ENCODE results near the gene TNIK. TPM values are rescaled to one million over a fixed set of nuclear protein-coding genes. Genes with fewer than 3 reads are reported as not detected.

Gene TNIK
- total RNA-seq, 3 donors from 2014 or later: 12.9 to 15.4 (median 13.5) TPM

- DNase-seq: no peak
- H3K9me3 Mint-ChIP-seq: no peaks in the 10 kb centered on the region
- H3K4me3 Mint-ChIP-seq: no peak overlapping the region
- H3K27me3 Mint-ChIP-seq (ENCODE audit: low read depth): no peaks in the 10 kb centered on the region
- H3K36me3 Mint-ChIP-seq (ENCODE audit: insufficient read depth): peaks cover 57% of the 10 kb centered on the region
- ATAC-seq: no peak
- no peaks in the 10 kb centered on the region for H3K4me1 Mint-ChIP-seq (ENCODE audit: low read depth)
Measured at GRCh38 chr3:171092467-171092911, 367.7 kb downstream of the TNIK start.

GRCh38 chr3:171090321-171090720 lies 369.9 kb downstream of the TNIK start:
- ATAC-seq: no peak
- Mint-ChIP-seq H3K36me3 (ENCODE audit: insufficient read depth) (peaks cover 53% of the 10 kb centered on the region), H3K4me3 (no peak overlapping the region), H3K4me1 (ENCODE audit: low read depth) (no peaks in the 10 kb centered on the region), H3K27me3 (ENCODE audit: low read depth) (no peaks in the 10 kb centered on the region), H3K9me3 (no peaks in the 10 kb centered on the region)
- DNase-seq: no peak

- ATAC-seq: no peak
- Mint-ChIP-seq H3K36me3 (ENCODE audit: insufficient read depth) (peaks cover 54% of the 10 kb centered on the region), H3K27me3 (ENCODE audit: low read depth) (no peaks in the 10 kb centered on the region)
Measured at GRCh38 chr3:171088964-171089754, 371.0 kb downstream of the TNIK start.

GRCh38 chr3:171088496-171088895 lies 371.7 kb downstream of the TNIK start:
- no peak for ATAC-seq
- H3K4me3 Mint-ChIP-seq: no peak overlapping the region
- H3K27me3 Mint-ChIP-seq (ENCODE audit: low read depth): no peaks in the 10 kb centered on the region
- H3K4me1 Mint-ChIP-seq (ENCODE audit: low read depth): no peaks in the 10 kb centered on the region
- H3K36me3 Mint-ChIP-seq (ENCODE audit: insufficient read depth): peaks cover 51% of the 10 kb centered on the region
- no peak for DNase-seq
- H3K9me3 Mint-ChIP-seq: no peaks in the 10 kb centered on the region

More at GRCh38 chr3:171088964-171089754, 371.0 kb downstream of the TNIK start:
- no peak for DNase-seq
- H3K9me3 Mint-ChIP-seq: no peaks in the 10 kb centered on the region
- no peaks in the 10 kb centered on the region for H3K4me1 Mint-ChIP-seq (ENCODE audit: low read depth)
- H3K4me3 Mint-ChIP-seq: no peak overlapping the region

GRCh38 chr3:171086914-171087313 lies 373.3 kb downstream of the TNIK start:
- H3K4me3 Mint-ChIP-seq: no peak overlapping the region
- H3K27me3 Mint-ChIP-seq (ENCODE audit: low read depth): no peaks in the 10 kb centered on the region
- no peak for DNase-seq
- H3K36me3 Mint-ChIP-seq (ENCODE audit: insufficient read depth): peaks cover 52% of the 10 kb centered on the region
- no peaks in the 10 kb centered on the region for H3K9me3 Mint-ChIP-seq
- no peak for ATAC-seq
- no peaks in the 10 kb centered on the region for H3K4me1 Mint-ChIP-seq (ENCODE audit: low read depth)

GRCh38 chr3:171077261-171077660 lies 382.9 kb downstream of the TNIK start:
- H3K4me3 Mint-ChIP-seq: no peak overlapping the region
- no peaks in the 10 kb centered on the region for H3K27me3 Mint-ChIP-seq (ENCODE audit: low read depth)
- no peaks in the 10 kb centered on the region for H3K4me1 Mint-ChIP-seq (ENCODE audit: low read depth)
- peaks cover 62% of the 10 kb centered on the region for H3K36me3 Mint-ChIP-seq (ENCODE audit: insufficient read depth)
- DNase-seq (no peak), ATAC-seq (no peak)
- H3K9me3 Mint-ChIP-seq: no peaks in the 10 kb centered on the region

- no peaks in the 10 kb centered on the region for H3K4me1 Mint-ChIP-seq (ENCODE audit: low read depth)
- no peak for ATAC-seq
- no peaks in the 10 kb centered on the region for H3K9me3 Mint-ChIP-seq
- peaks cover 61% of the 10 kb centered on the region for H3K36me3 Mint-ChIP-seq (ENCODE audit: insufficient read depth)
- DNase-seq: no peak
- no peaks in the 10 kb centered on the region for H3K27me3 Mint-ChIP-seq (ENCODE audit: low read depth)
- no peak overlapping the region for H3K4me3 Mint-ChIP-seq
Measured at GRCh38 chr3:171072432-171072831, 387.8 kb downstream of the TNIK start.

GRCh38 chr3:171068658-171069057 lies 391.5 kb downstream of the TNIK start:
- H3K4me3 Mint-ChIP-seq: no peak overlapping the region
- ATAC-seq (no peak), DNase-seq (no peak)
- no peaks in the 10 kb centered on the region for H3K9me3 Mint-ChIP-seq
- no peaks in the 10 kb centered on the region for H3K27me3 Mint-ChIP-seq (ENCODE audit: low read depth)
- no peaks in the 10 kb centered on the region for H3K4me1 Mint-ChIP-seq (ENCODE audit: low read depth)
- H3K36me3 Mint-ChIP-seq (ENCODE audit: insufficient read depth): peaks cover 66% of the 10 kb centered on the region

- H3K4me1 Mint-ChIP-seq (ENCODE audit: low read depth): no peaks in the 10 kb centered on the region
- no peak for DNase-seq
- no peaks in the 10 kb centered on the region for H3K9me3 Mint-ChIP-seq
- no peak for ATAC-seq
- no peak overlapping the region for H3K4me3 Mint-ChIP-seq
- no peaks in the 10 kb centered on the region for H3K27me3 Mint-ChIP-seq (ENCODE audit: low read depth)
- peaks cover 62% of the 10 kb centered on the region for H3K36me3 Mint-ChIP-seq (ENCODE audit: insufficient read depth)
Measured at GRCh38 chr3:171066206-171066605, 394.0 kb downstream of the TNIK start.

GRCh38 chr3:171065732-171066131 lies 394.5 kb downstream of the TNIK start:
- no peaks in the 10 kb centered on the region for H3K4me1 Mint-ChIP-seq (ENCODE audit: low read depth)
- ATAC-seq (no peak), DNase-seq (no peak)
- H3K27me3 Mint-ChIP-seq (ENCODE audit: low read depth): no peaks in the 10 kb centered on the region
- H3K4me3 Mint-ChIP-seq: no peak overlapping the region
- H3K9me3 Mint-ChIP-seq: no peaks in the 10 kb centered on the region
- H3K36me3 Mint-ChIP-seq (ENCODE audit: insufficient read depth): peaks cover 59% of the 10 kb centered on the region

- H3K4me3 Mint-ChIP-seq: no peak overlapping the region
- ATAC-seq (no peak), DNase-seq (no peak)
- no peaks in the 10 kb centered on the region for H3K27me3 Mint-ChIP-seq (ENCODE audit: low read depth)
- no peaks in the 10 kb centered on the region for H3K9me3 Mint-ChIP-seq
- H3K36me3 Mint-ChIP-seq (ENCODE audit: insufficient read depth): peaks cover 48% of the 10 kb centered on the region
- H3K4me1 Mint-ChIP-seq (ENCODE audit: low read depth): no peaks in the 10 kb centered on the region
Measured at GRCh38 chr3:171064461-171064860, 395.7 kb downstream of the TNIK start.

- Mint-ChIP-seq H3K27me3 (ENCODE audit: low read depth) (no peaks in the 10 kb centered on the region), H3K4me1 (ENCODE audit: low read depth) (no peaks in the 10 kb centered on the region), H3K36me3 (ENCODE audit: insufficient read depth) (peaks cover 37% of the 10 kb centered on the region), H3K4me3 (no peak overlapping the region), H3K9me3 (no peaks in the 10 kb centered on the region)
- DNase-seq (no peak), ATAC-seq (no peak)
Measured at GRCh38 chr3:171061749-171062148, 398.5 kb downstream of the TNIK start.

- Mint-ChIP-seq H3K4me1 (ENCODE audit: low read depth) (no peaks in the 10 kb centered on the region), H3K27me3 (ENCODE audit: low read depth) (no peaks in the 10 kb centered on the region), H3K9me3 (no peaks in the 10 kb centered on the region), H3K36me3 (ENCODE audit: insufficient read depth) (peaks cover 20% of the 10 kb centered on the region), H3K4me3 (no peak overlapping the region)
- no peak for ATAC-seq
- DNase-seq: no peak
Measured at GRCh38 chr3:171059978-171060377, 400.2 kb downstream of the TNIK start.

GRCh38 chr3:171058873-171059603 lies 401.2 kb downstream of the TNIK start:
- Mint-ChIP-seq H3K4me1 (ENCODE audit: low read depth) (no peaks in the 10 kb centered on the region), H3K9me3 (no peaks in the 10 kb centered on the region), H3K36me3 (ENCODE audit: insufficient read depth) (peaks cover 19% of the 10 kb centered on the region), H3K4me3 (no peak overlapping the region), H3K27me3 (ENCODE audit: low read depth) (no peaks in the 10 kb centered on the region)
- ATAC-seq: no peak
- no peak for DNase-seq

GRCh38 chr3:171058058-171058457 lies 402.1 kb downstream of the TNIK start:
- H3K4me3 Mint-ChIP-seq: no peak overlapping the region
- H3K9me3 Mint-ChIP-seq: peaks cover 7% of the 10 kb centered on the region
- no peak for ATAC-seq
- H3K27me3 Mint-ChIP-seq (ENCODE audit: low read depth): no peaks in the 10 kb centered on the region
- no peak for DNase-seq
- no peaks in the 10 kb centered on the region for H3K4me1 Mint-ChIP-seq (ENCODE audit: low read depth)
- H3K36me3 Mint-ChIP-seq (ENCODE audit: insufficient read depth): peaks cover 9% of the 10 kb centered on the region
